Epithelial cell of proximal tubule (primary cell): ENCODE measurements around the gene IP6K2. TPM values are rescaled to one million over a fixed set of nuclear protein-coding genes. Genes with fewer than 3 reads are reported as not detected.
"Not testable (repeated sequence)": the region's sequence is repeated elsewhere in the genome, so short reads cannot be mapped to it uniquely, and the experiment has no call there.

Experiments
- DNase-seq: peaks from one replicate; pipeline ENCODE4 v3.0.0-alpha.2; 2011; ENCODE audit warnings: low read depth
- H3K4me3 ChIP-seq: 2 replicates; pipeline ENCODE4 v1.5.1; 2011; ENCODE audit warnings: low read depth, mild to moderate bottlenecking, low read length
- CTCF ChIP-seq: conservative IDR thresholded peaks from 2 replicates; pipeline ENCODE4 v1.5.1; 2012; ENCODE audit warnings: low read depth, mild to moderate bottlenecking, low read length
- total RNA-seq: library from RNA; depleted of rRNA; stranded (reverse); fragments of >200 nt; gene quantifications from 2 replicates; pipeline ENCODE4 v1.2.3, GENCODE V29; 2015

The IP6K2 gene
- total RNA-seq = 75.1 and 87.9 TPM in 2 replicates

GRCh38 chr3:48716982-48717746, at the start of gene IP6K2:
Gene IP6K2, minus strand, starts transcription at chr3:48717221. Its CDS starts 21,930 bp downstream, at chr3:48695291.
- no peak for TF ChIP-seq CTCF
- peak within 1 kb of the TSS; percentile 99 for H3K4me3 ChIP-seq
- peak; percentile 69 for DNase-seq

GRCh38 chr3:48765376-48765775, 48.4 kb upstream of the IP6K2 start:
- peak; percentile 39 for TF ChIP-seq CTCF
- H3K4me3 ChIP-seq = no peak overlapping the region
- no peak for DNase-seq

- DNase-seq = no peak
- TF ChIP-seq CTCF = no peak
- no peak overlapping the region for H3K4me3 ChIP-seq
Observed at GRCh38 chr3:48762816-48763215, 45.8 kb upstream of the IP6K2 start.

GRCh38 chr3:48759991-48760540, 43.0 kb upstream of the IP6K2 start:
- not testable (repeated sequence) for H3K4me3 ChIP-seq, DNase-seq

GRCh38 chr3:48759531-48759930, 42.5 kb upstream of the IP6K2 start:
- not testable (repeated sequence) for DNase-seq, H3K4me3 ChIP-seq

GRCh38 chr3:48759071-48759470, 42.0 kb upstream of the IP6K2 start:
- DNase-seq = no peak
- TF ChIP-seq CTCF = no peak
- H3K4me3 ChIP-seq = no peak overlapping the region

GRCh38 chr3:48756640-48757039, 39.6 kb upstream of the IP6K2 start:
- no peak for TF ChIP-seq CTCF
- H3K4me3 ChIP-seq = no peak overlapping the region
- no peak for DNase-seq

GRCh38 chr3:48750856-48751255, 33.8 kb upstream of the IP6K2 start:
- no peak for TF ChIP-seq CTCF
- DNase-seq = no peak
- H3K4me3 ChIP-seq = no peak overlapping the region
